IPS-18c (cell line): Measurements from ENCODE around the gene HAAO.
"Not testable (repeated sequence)": the region's sequence is repeated elsewhere in the genome, so short reads cannot be mapped to it uniquely, and the experiment has no call there.

Experiments
- H3K4me3 ChIP-seq: 2 replicates; pipeline ENCODE4 v1.7.0; 2013; ENCODE audit warnings: low read depth, mild to moderate bottlenecking, low read length, moderate library complexity; ENCODE audit not compliant: insufficient read depth
- H3K9me3 ChIP-seq: one replicate; pipeline ENCODE4 v1.6.1; 2013; ENCODE audit warnings: mild to moderate bottlenecking, low read length, moderate library complexity; ENCODE audit not compliant: control insufficient read depth, insufficient read depth

The HAAO gene

DNA sequence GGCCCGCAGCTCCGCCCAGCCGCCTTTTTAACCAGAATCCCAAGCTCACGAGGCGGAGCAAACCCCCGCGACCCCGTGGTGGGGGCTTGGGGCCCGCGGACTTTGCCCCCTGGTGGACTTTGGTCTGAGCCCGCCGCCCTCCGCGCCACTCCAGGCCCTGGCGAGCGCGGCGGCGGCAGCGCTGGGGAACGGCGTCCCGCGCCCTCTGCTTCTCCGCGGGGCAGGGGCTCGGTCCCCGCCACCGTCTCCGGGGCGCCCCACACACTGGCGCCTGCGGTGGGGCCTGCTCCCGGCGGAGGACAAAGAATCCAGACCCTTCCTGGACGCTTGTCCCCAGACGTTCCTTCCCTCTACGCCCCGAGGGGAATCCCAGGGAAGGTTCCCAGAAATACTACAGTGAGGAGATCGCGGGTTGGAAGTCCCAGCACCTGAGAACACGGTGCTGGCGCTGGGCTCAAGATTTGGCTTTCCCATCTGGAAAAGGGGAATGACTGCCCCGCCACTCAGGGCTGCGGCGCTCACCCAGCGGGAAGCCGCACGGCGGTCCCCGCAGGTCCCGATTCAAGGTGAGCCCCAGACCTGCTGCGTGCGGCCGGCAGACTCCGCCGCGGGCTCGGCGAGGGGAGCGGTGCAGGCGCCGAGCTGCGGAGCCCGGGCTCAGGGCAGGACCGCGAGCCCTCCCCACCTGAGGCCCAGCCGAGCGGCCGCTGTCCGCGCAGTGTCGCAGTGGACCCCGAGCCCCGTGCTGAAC is at the start of gene HAAO:
TSS of gene HAAO (minus strand) at position 1 of the 751 bp plus-strand sequence. CDS start 47 bp downstream, outside the sequence.
- peak within 1 kb of the TSS; percentile 67 for H3K4me3 ChIP-seq
- H3K9me3 ChIP-seq: no peaks in the 10 kb centered on the region

DNA sequence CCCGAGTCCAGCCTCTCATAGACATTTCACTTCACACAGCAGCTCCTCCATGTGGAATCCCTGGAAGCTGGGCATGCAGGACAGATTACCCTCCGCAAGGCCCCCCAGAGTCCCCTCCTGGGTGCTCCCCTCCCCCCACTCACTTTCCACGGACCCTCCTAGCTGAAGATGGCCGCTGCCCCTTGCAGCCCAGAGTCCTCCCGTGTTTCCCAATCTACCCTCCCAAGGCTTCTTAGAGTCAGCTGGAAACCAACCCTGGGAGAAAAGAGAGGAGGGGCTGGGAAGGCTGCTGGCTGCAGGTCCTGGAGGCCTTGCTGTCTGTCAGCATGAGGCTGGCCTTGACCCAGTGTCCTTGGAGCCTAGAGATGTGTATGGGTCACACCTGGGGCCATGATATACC is 49.0 kb upstream of the HAAO start:
- Histone ChIP-seq H3K4me3 (no peak overlapping the region), H3K9me3 (no peaks in the 10 kb centered on the region)

GRCh38 chr2:42840760-42841159 is 48.4 kb upstream of the HAAO start:
- no peaks in the 10 kb centered on the region for H3K9me3 ChIP-seq

DNA sequence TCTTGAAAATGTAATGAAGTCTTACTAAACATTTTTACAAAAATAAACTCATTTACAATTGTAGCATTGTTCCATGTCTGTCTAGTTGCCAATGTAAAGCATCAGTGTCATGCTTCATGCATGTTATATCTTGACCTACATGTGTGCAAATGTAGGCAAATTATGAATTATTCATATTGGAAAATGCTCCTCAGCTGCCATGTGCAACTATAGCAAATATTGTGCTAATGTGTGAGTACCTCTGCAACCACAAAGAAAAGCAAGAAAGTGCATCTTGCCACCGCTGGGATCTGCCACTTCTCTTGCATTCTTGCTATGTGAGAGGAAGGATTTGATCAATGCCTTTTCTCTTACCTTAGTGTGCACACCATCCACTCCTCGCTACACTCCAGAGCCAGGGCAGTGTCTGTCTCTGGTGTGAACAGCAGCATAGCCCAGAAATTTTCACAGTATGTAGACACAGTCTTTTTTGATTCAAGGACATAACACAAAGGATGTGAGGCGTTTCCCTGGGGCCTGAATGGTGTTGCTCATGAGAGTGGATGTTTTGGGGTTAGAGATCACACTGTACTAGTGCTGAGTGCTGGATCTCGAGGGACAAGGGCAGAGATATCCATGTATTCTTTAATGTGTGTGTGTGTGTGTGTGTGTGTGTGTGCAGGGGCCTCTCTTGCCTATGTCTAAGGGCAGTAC is 47.6 kb upstream of the HAAO start:
- H3K9me3 ChIP-seq: no peaks in the 10 kb centered on the region

More at GRCh38 chr2:42840760-42841159, 48.4 kb upstream of the HAAO start:
- H3K4me3 ChIP-seq: no peak overlapping the region

GRCh38 chr2:42838133-42838532 is 45.8 kb upstream of the HAAO start:
- Histone ChIP-seq H3K4me3 (no peak overlapping the region), H3K9me3 (no peaks in the 10 kb centered on the region)

More for the DNA sequence above, 47.6 kb upstream of the HAAO start:
- no peak overlapping the region for H3K4me3 ChIP-seq

DNA sequence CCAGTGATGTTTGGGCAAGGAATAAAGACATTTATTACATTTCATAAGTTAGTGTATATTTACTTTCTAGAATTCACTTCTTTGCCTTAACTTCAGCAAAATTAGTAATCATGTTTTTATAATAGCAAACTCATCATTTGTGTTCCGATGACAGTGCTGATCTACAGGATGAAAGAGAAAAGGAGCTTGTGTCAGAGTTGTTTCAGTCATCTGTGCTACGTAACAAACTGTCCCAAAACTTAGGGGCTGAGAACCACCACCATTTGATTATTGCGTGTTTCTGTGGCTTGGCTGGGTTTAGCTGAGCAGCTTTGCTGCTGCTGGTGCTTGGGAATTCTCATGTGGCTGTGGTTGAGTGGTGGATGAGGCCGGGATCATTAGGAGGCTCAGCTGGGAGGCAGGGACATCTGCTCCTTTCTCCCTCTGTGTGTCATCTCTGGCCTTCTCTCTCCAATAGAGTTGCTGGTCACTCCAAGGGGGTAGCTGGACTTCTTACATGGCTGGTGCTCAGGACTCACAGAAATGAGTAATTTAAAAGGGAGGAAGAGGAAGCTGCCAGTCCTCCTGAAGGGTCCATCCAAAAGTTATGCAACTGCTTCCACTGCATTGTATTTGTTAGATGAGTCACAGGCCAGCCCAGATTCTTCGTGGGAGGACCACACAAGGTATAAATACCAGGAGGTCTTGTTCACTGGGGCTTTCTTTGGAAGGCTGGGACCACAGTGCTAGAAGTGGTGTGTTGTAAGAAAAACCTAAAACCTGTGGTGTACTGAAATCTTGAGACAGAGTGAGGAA is 43.4 kb upstream of the HAAO start:
- Histone ChIP-seq H3K9me3 (no peaks in the 10 kb centered on the region), H3K4me3 (no peak overlapping the region)

DNA sequence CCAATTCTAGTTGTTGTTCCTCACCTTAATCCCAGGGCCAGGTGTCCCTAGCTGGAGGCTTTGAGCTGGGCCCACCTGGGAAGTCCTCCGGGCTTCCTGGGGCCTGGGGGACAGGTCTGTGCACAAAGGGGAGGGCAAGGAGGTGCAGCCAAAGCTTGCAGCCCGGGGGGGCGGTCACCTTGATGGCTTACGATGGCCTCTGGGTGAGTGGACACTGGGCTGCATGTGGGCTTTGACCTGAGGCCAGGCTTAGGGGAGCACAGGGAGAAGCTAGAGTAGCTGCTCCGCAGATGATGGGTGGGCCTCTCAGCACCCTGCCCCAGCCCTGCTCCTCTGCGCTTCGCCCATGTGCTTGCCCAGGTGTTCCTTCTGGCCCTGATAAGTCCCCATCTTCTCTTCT is 41.8 kb upstream of the HAAO start:
- H3K4me3 ChIP-seq: no peak overlapping the region
- no peaks in the 10 kb centered on the region for H3K9me3 ChIP-seq

- H3K4me3 ChIP-seq: no peak overlapping the region
- H3K9me3 ChIP-seq: no peaks in the 10 kb centered on the region
Observed at GRCh38 chr2:42832289-42832634, 39.9 kb upstream of the HAAO start.

- not testable (repeated sequence) for H3K4me3 ChIP-seq, H3K9me3 ChIP-seq
Observed at GRCh38 chr2:42831575-42832288, 39.3 kb upstream of the HAAO start.

DNA sequence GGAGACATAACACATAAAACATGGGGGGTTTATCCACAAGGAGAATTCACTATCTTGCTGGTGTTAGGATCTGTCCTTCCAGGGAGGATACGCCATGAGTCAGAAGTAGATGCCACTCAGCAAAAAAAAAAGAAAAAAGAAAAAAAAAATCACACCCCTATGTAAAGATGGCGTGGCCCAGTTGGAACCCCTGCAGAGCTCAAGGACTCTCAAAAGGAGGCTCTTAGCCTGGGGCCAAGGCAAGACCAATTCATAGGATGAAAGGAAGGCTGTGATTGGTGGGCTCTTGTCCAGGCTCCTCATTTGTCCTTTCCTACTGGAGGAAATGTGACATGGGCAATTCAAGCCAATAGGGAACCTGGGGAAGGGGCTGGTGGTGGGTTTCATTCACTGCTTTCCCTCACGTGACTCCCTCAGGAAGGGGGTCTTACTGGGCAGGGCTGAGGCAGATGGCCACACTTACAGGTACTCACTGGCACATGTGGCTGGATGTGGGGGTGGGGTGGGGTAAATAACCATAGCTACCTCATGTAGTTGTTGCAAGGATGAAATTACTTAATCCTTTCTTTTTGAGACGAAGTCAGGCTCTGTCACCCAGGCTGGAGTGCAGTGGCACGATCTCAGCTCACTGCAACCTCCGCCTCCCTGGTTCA is 38.7 kb upstream of the HAAO start:
- H3K4me3 ChIP-seq: no peak overlapping the region
- no peaks in the 10 kb centered on the region for H3K9me3 ChIP-seq

DNA sequence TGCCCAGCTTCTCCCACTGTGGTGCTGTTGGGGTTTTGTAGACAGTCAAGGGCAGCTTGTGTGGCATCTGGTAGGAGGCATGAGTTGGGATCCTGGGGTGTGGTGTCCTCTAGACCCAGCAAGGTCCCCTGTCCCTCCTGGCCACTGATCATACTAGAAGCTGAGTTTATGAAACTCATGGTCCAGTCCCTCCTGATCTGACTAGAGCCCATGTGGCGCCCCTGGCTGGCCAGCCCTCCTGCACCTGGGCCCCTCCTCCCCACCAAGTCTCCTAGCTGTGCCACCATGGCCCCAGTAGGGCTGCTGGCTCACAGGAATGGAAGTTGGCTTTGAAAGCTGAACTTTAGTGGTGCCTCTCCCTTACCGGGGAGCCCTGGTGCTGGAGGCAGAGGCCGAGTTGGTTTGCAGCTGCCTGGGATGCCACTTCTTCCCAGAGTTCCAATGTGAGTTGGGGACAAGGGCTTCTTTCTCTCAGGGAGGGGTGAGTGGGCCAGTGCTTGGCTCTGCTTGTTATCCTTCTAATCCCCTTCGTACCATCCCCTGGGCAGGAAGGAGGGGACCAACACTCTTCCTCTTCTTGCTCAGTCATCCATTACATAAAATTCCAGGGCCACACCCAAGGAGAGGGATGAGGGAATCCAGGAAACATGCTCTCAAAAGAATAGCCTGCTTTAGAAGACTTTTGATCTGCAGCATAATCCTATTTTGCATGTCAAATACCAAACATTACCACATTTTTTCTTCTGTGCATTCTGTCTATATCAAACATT is 37.5 kb upstream of the HAAO start:
- H3K4me3 ChIP-seq: no peak overlapping the region
- H3K9me3 ChIP-seq: no peaks in the 10 kb centered on the region

GRCh38 chr2:42828487-42829425 is 36.4 kb upstream of the HAAO start:
- H3K4me3 ChIP-seq: no peak overlapping the region

DNA sequence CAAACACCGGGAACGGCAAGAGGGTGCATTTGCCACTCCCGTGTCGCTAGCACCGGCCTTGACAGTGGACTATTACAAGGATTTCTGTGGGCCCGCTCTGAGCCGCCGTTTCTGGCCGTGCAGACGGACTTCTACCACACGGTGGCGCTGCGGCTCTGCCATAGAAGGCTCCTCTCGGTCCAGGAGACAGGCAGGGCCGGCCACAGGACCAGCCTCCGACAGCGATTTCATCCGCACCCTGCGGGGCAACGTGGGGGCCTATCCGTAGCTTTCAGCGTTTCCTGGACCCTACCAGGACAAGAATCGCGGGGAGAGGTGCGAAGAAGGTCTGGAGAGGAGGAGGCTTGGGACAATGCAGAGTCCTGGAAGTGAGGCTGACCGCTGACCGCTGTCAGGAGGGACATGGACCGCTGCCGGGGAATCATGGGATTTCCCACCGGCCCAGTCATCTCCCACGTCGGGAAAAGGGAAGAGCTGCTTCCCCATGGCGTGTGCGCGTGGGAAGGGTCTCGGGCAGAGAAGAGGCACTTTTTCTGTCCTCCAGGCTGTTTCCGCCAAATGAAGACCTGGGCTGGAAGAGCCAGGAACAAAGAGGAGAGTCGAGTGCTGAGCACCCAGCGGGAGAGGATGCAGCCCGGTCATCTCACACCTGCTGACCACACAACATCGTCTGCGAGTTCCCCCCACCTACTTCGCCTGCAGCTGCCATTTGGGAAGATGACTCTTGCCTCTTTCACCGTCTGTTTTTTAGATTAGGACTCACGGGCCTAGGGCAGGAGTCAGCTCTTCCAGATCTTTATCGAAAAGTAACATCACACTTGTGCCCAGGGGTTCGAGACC is 35.5 kb upstream of the HAAO start:
- no peaks in the 10 kb centered on the region for H3K9me3 ChIP-seq
- no peak overlapping the region for H3K4me3 ChIP-seq

More at GRCh38 chr2:42828487-42829425, 36.4 kb upstream of the HAAO start:
- no peaks in the 10 kb centered on the region for H3K9me3 ChIP-seq

DNA sequence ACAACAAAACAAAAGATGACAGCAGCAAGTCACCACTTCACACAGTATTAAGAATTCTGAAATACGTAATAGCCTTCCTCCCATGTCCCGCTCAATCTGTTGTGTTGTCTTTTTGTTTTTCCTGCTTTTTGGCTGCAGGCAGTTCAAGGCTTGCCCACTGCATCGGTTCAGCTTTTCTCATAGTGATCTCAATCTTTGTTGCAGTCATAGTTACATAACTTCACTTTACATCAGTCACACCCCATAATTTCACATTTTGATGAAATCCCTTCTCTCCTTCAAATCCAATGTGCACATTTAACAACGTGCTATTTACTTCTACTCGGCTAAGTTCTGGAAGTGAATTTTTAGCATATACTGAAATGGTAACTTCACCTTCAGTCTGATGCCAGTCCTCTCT is 33.8 kb upstream of the HAAO start:
- Histone ChIP-seq H3K9me3 (no peaks in the 10 kb centered on the region), H3K4me3 (no peak overlapping the region)

DNA sequence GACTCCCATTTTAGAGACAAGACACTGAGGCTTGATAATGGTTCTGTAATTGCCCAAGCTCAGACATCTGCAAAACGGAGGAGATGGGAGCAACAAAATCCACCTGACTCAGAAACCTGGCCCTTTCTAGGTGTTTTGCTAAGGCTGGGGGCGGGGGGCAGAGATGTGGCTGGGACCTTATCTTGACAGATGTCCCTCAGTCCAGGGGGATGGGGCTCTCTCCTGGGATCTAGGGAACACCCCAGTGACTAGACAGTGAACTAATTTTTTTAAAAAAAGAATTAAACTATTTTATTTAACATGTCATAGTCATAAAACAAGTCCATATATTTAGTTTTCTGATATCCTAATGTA is 32.0 kb upstream of the HAAO start:
- Histone ChIP-seq H3K9me3 (no peaks in the 10 kb centered on the region), H3K4me3 (no peak overlapping the region)
